ENCODE measurements around the gene OR56B1.

DNA sequence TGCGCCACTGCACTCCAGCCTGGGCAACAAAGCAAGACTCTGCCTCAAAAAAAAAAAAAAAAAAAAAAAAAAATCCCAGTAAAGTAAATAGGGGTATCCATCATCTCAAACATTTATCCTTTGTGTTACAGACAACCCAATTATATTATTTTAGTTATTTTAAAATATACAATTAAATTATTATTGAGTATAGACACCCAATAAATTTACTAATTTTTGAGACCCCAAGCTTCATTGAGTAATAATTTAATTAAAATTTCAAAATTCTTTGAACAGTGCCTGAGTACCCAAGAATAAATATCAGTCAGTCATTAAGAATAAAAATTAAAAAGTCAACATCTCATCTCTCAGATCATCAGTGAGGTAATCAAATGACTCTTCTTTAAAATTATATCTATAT is 17.7 kb downstream of the OR56B1 start, which contains the start of gene OR52N4:
- no peak for TF ChIP-seq CTCF (IDR thresholded peaks at IDR 0.05)
- no peak for TF ChIP-seq POLR2A (IDR thresholded peaks at IDR 0.05)

All from testis (tissue), 2 donors.